Measurements from ENCODE around the gene DECR2. TPM values are rescaled to one million over a fixed set of nuclear protein-coding genes. Genes with fewer than 3 reads are reported as not detected.
"Not testable (repeated sequence)": the region's sequence is repeated elsewhere in the genome, so short reads cannot be mapped to it uniquely, and the experiment has no call there.

DECR2 gene
- total RNA-seq, 1 experiment from 2014 or later = 8.9 TPM

- no peak for DNase-seq (ENCODE audit: low read depth)
These were observed 2.9 kb upstream of the DECR2 start for GRCh38 chr16:398561-399339.

- no peak for DNase-seq (ENCODE audit: low read depth)
These were observed 2.2 kb upstream of the DECR2 start for GRCh38 chr16:399340-400019.

DNA sequence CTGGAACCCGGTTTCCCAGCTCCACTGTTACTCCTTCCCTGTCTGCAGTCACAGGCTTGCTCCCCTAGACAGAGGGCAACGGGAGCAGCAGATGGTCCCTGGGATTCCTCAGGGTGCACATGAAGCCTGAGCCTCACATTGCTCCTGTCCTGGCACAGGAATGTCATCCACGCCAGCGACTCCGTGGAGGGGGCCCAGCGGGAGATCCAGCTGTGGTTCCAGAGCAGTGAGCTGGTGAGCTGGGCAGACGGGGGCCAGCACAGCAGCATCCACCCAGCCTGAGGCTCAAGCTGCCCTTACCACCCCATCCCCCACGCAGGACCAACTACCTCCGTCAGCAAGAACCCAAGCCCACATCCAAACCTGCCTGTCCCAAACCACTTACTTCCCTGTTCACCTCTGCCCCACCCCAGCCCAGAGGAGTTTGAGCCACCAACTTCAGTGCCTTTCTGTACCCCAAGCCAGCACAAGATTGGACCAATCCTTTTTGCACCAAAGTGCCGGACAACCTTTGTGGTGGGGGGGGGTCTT is 1.6 kb upstream of the DECR2 start:
- no peak for DNase-seq (ENCODE audit: low read depth)

- DNase-seq (ENCODE audit: low read depth) = no peak
These were observed 3.3 kb downstream of the DECR2 start for GRCh38 chr16:404971-405486.

GRCh38 chr16:405548-406506 is 4.1 kb downstream of the DECR2 start:
- no peak for DNase-seq (ENCODE audit: low read depth)

- no peak for DNase-seq (ENCODE audit: low read depth)
These were observed 5.6 kb downstream of the DECR2 start for GRCh38 chr16:407253-407652.

GRCh38 chr16:410516-411178 is 9.0 kb downstream of the DECR2 start:
- no peak for DNase-seq (ENCODE audit: low read depth)

- no peak for DNase-seq (ENCODE audit: low read depth)
These were observed 10.0 kb downstream of the DECR2 start for GRCh38 chr16:411576-412265.

- no peak for DNase-seq (ENCODE audit: low read depth)
These were observed 12.9 kb downstream of the DECR2 start for GRCh38 chr16:414395-415169.

- not testable (repeated sequence) for DNase-seq (ENCODE audit: low read depth)
These were observed 13.4 kb downstream of the DECR2 start for GRCh38 chr16:415170-415498.

DNA sequence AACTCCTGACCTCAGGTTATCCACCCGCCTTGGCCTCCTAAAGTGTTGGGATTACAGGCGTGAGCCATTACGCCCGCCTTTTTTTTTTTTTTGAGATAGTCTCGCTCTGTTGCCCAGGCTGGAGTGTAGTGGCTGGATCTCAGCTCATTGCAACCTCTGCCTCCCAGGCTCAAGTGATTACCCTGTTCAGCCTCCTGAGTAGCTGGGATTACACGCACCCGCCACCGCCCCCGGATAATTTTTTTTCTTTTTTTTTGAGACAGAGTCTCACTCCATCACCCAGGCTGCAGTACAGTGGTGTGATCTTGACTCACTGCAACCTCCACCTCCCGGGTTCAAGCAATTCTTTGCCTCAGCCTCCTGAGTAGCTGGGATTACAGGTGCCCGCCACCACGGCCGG is 20.5 kb downstream of the DECR2 start:
- not testable (repeated sequence) for DNase-seq (ENCODE audit: low read depth)

DNA sequence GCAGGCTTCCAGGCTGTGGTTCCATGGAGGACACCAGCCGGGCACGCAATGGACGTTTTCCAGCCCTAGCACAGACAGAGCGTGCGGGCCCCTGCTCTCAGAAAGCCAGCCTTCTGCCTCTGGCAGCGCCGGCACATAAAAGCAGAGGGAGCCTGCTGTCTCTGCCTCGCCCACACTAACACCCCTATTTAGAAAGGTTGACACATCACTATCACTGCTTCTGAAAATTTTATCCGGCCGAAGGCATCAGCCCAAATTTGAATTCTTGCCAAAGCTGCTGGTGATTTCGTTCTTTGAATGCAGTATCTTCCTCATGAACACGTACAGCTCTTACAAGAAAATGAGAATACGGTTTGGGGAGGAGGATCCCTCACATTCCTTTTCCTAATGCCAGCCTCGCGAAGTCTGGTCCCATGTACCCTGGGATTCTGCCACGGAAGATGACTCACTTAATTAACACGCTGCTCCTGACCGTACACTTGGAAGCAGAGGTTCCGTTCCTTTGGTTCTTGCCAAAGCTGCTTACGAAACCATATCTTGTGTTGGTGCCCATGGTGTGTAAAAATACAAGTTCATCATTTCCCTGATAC is 22.4 kb downstream of the DECR2 start:
- DNase-seq (ENCODE audit: low read depth) = peak; percentile 95

DNA sequence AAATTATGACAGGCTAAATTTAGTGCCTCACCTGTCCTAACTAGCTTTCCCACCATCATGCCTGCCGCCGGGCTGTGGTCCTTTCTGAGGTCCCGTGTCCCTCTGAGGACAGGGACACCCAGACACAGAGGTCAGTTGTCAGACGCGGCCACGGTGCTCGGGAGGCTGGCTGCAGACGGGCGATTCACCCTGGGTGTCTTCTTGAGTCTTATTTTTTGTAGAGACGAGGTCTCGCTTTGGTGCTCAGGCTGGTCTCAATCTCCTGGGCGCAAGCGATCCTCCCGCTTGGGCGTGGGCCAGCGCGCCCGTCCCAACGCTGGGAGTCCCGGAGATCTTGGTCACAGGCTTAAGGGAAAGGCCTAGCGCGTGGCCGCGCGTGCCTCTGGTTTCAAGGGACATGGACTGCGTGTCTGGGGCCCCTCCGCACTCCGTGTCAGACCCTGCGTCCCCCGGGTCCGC is 23.0 kb downstream of the DECR2 start:
- peak; percentile 51 for DNase-seq (ENCODE audit: low read depth)

- peak; percentile 87 for DNase-seq (ENCODE audit: low read depth)
These were observed 23.5 kb downstream of the DECR2 start, which contains the start of gene RAB11FIP3 for GRCh38 chr16:425082-425718. Gene RAB11FIP3, plus strand, starts transcription at chr16:425649. Its CDS starts 358 bp downstream, at chr16:426007.

DNA sequence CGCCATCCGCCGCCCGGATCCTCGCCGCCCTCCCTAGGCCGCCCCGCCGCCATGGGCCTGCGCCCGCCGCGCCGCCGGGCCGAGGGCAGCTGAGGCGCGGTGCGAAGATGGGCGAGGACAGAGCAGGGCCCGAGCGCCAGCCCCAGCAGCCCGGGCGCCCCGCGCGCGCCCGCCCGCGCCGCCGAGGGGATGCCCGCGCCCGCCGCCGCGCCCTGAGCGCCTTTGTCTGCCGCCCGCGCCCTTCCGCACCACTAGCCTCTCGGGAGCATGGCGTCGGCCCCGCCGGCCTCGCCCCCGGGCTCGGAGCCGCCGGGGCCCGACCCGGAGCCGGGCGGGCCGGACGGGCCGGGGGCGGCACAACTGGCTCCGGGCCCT is 24.0 kb downstream of the DECR2 start:
- DNase-seq (ENCODE audit: low read depth) = no peak

GRCh38 chr16:426115-426905 is 24.6 kb downstream of the DECR2 start:
- no peak for DNase-seq (ENCODE audit: low read depth)

- no peak for DNase-seq (ENCODE audit: low read depth)
These were observed 25.2 kb downstream of the DECR2 start for GRCh38 chr16:426906-427249.

GRCh38 chr16:427250-427649 is 25.6 kb downstream of the DECR2 start:
- DNase-seq (ENCODE audit: low read depth) = no peak

Measured in HT1080 (cell line).